K562 (cell line): ENCODE data around the gene USP7. TPM values are rescaled to one million over a fixed set of nuclear protein-coding genes. Genes with fewer than 3 reads are reported as not detected.

Experiments used
- ATAC-seq: fragments of 200-7000 bp; cut with Tn5 transposase; 3 replicates; pipeline ENCODE4 v1.9.1; 2020; ENCODE audit warnings: moderate library complexity
- BruUV-seq: library from RNA; stranded (reverse); fragments of 400-500 nt; replicated peaks from 2 replicates; lab custom pipeline; 2021; lab: Mats Ljungman, UMichigan
- CTCF ChIA-PET: fragments of 300-600 bp; formaldehyde crosslinking; extraction: SDS; loops from one replicate; lab custom pipeline; 2021; ENCODE audit warnings: low intra/inter-chr PET ratio; lab: Yijun Ruan, JAX
- POLR2A ChIA-PET: fragments of 300-600, 350-650 bp; sonication (Branson Sonifier 250); formaldehyde crosslinking; extraction: SDS; loops from one replicate; lab custom pipeline; 2021; ENCODE audit warnings: antibody characterized with exemption, inconsistent platforms; lab: Yijun Ruan, JAX
- DNase-seq, 4 experiments: peaks; one replicate each; pipeline versions ENCODE4 v3.0.0 to v3.0.0-alpha.2; 2011 to 2018; ENCODE audit warnings: low spot score in 3 of 4, mixed read lengths in 3 of 4; ENCODE audit errors: extremely low read depth in 1 of 4
- FAIRE-seq: peaks from 2 replicates; lab custom pipeline; 2011; peaks lifted over from hg19 to GRCh38; lab: Jason Lieb, UNC
- H2AFZ ChIP-seq: 2 replicates; pipeline ENCODE4 v1.6.0; 2011; ENCODE audit warnings: low read depth, low read length, control low read depth, inconsistent platforms
- H3K27ac ChIP-seq: fragments of 200-600 bp; 3 replicates; pipeline ENCODE4 v1.8.0; 2011; ENCODE audit warnings: low read depth, mild to moderate bottlenecking, control low read depth, inconsistent platforms, low read length, moderate library complexity, mixed read lengths; ENCODE audit errors: extremely low read depth
- H3K27me3 ChIP-seq, 2 experiments: fragments of 300-600 bp in 1 of 2; 2 replicates in 1 of 2; 3 replicates in 1 of 2; pipeline versions ENCODE4 v1.6.0 to v1.8.0; 2011; ENCODE audit warnings: inconsistent platforms in 2 of 2, low read length in 2 of 2, mild to moderate bottlenecking in 1 of 2, mixed read lengths in 1 of 2, moderate library complexity in 1 of 2; ENCODE audit not compliant: control insufficient read depth in 2 of 2, insufficient read depth in 2 of 2
- H3K36me3 ChIP-seq: fragments of 300-600 bp; 3 replicates; pipeline ENCODE4 v1.8.0; 2011; ENCODE audit warnings: mild to moderate bottlenecking, low read length, inconsistent platforms; ENCODE audit not compliant: control insufficient read depth, insufficient read depth
- H3K4me1 ChIP-seq, 2 experiments: fragments of 200-600 bp in 1 of 2; replicated peaks in 1 of 2; 2 replicates in 1 of 2; 3 replicates in 1 of 2; pipeline versions ENCODE4 v1.5.1 to v1.8.0; 2011; ENCODE audit warnings: inconsistent platforms in 2 of 2, low read length in 2 of 2, mild to moderate bottlenecking in 1 of 2, mixed read lengths in 1 of 2, moderate library complexity in 1 of 2; ENCODE audit not compliant: control insufficient read depth in 2 of 2, insufficient read depth in 2 of 2
- H3K4me2 ChIP-seq: 2 replicates; pipeline ENCODE4 v1.6.1; 2011; ENCODE audit warnings: low read length, control low read depth, inconsistent platforms, mixed read lengths; ENCODE audit not compliant: insufficient read depth
- H3K4me3 ChIP-seq: fragments of 200-600 bp; sonication (generic), shearing (Covaris generic); 2 replicates; pipeline ENCODE4 v1.5.1; 2016; ENCODE audit warnings: control low read depth, inconsistent platforms
- H3K79me2 ChIP-seq: fragments of 200-600 bp; 3 replicates; pipeline ENCODE4 v1.8.0; 2011; ENCODE audit warnings: low read length, inconsistent platforms; ENCODE audit not compliant: control insufficient read depth, insufficient read depth
- H3K9ac ChIP-seq, 2 experiments: 2 replicates each; pipeline versions ENCODE4 v1.6.0 to v1.6.1; 2011; ENCODE audit warnings: low read depth in 2 of 2, low read length in 2 of 2, control low read depth in 1 of 2, inconsistent platforms in 1 of 2, mild to moderate bottlenecking in 1 of 2, mixed read lengths in 1 of 2; ENCODE audit not compliant: insufficient read depth in 1 of 2
- H3K9me1 ChIP-seq: one replicate; pipeline ENCODE4 v1.6.0; 2011; ENCODE audit warnings: inconsistent platforms, mild to moderate bottlenecking, low read length, moderate library complexity; ENCODE audit not compliant: control insufficient read depth, insufficient read depth
- H3K9me3 ChIP-seq: replicated peaks from 2 replicates; pipeline ENCODE4 v1.5.1; 2011; ENCODE audit warnings: low read depth, low read length, inconsistent platforms; ENCODE audit not compliant: control insufficient read depth, insufficient read depth
- H4K20me1 ChIP-seq: replicated peaks from 2 replicates; pipeline ENCODE4 v1.6.1; 2011; ENCODE audit warnings: low read length, inconsistent platforms, mixed read lengths; ENCODE audit not compliant: control insufficient read depth, insufficient read depth
- FOXK1 ChIP-seq: sonication (generic); formaldehyde crosslinking; IDR thresholded peaks from 2 replicates; pipeline ENCODE4 v1.8.0; 2022; ENCODE audit warnings: missing genetic modification reagents, mild to moderate bottlenecking, borderline replicate concordance
- POLR2G ChIP-seq: fragments of 200-400 bp; formaldehyde crosslinking; IDR thresholded peaks from 2 replicates; pipeline ENCODE4 v1.6.1; 2017; ENCODE audit warnings: low read depth, mild to moderate bottlenecking, antibody characterized with exemption, low read length, moderate library complexity
- WGBS: fragments of 100-300 bp; shearing (Covaris generic); methylation state at CpG from one replicate; pipeline ENCODE4 v1.1.6; 2016; ENCODE audit warnings: low coverage, mixed read lengths; ENCODE audit not compliant: insufficient coverage; ENCODE audit errors: missing lambda C conversion rate; 5-methylcytosine and 5-hydroxymethylcytosine counted together
- in situ Hi-C: fragments of 300-500 bp; cut with MboI; formaldehyde crosslinking; loops from 4 replicates; pipeline ENCODE4 v1.15.0; 2018; ENCODE audit warnings: inconsistent platforms, mixed read lengths
- intact Hi-C: fragments of 100-400 bp; cut with micrococcal nuclease; formaldehyde crosslinking; loops from 2 replicates; pipeline ENCODE4 v1.14.2; 2022
- polyA plus RNA-seq, 8 experiments: library from polyadenylated mRNA; depleted of rRNA in 4 of 8; stranded (reverse) in 5 of 8; unstranded in 3 of 8; fragments of >200 nt; fragmentation: Nextera tagmentation in 2 of 8; fragmentation: Illumina TruSeq in 1 of 8; extraction: Ambion mirVana in 2 of 8; extraction: Trizol in 1 of 8; gene quantifications; 2 replicates each; pipeline versions ENCODE4 v1.2.1 to v1.2.3, GENCODE V29; 2011 to 2014; ENCODE audit warnings: inconsistent platforms in 1 of 8, missing spikeins in 1 of 8
- total RNA-seq, 7 experiments: library from RNA; depleted of rRNA in 6 of 7; stranded (reverse); fragments of >200 nt in 6 of 7; fragmentation: Illumina TruSeq in 2 of 7; extraction: Trizol in 2 of 7; gene quantifications; 2 replicates each; pipeline versions ENCODE4 v1.2.1 to v1.2.3, GENCODE V29; 2011 to 2021; ENCODE audit warnings: low replicate concordance in 1 of 7

USP7 gene
- total and polyA plus RNA-seq, 9 of the 15 experiments (the other 6 are each of a cell fraction or from before 2014, with no cell fraction given) = 17.1 to 145 (median 57.9) TPM

GRCh38 chr16:8885674-8886592 is 77.8 kb downstream of the USP7 start:
- no peak for ATAC-seq
- TF ChIP-seq FOXK1 = no peak
- peak; percentile 44 for TF ChIP-seq POLR2G
- TF ChIP-seq, all 486 proteins: peak for 1
- DNase-seq (no peak), FAIRE-seq (no peak)
- BruUV-seq = no TSS peak
- Histone ChIP-seq H3K4me3 (no peak overlapping the region), H3K4me1 (peaks cover 6 to 37% of the 10 kb centered on the region in 2 experiments; a peak in 4 of 5 replicates), H3K27ac (no peak overlapping the region), H2AFZ (no peak overlapping the region), H3K9ac (peak overlapping the region in 1 of 2 experiments; percentile 64; a peak in 1 of 4 replicates), H3K27me3 (no peaks in the 10 kb centered on the region; a peak in 1 of 5 replicates), H3K9me3 (no peaks in the 10 kb centered on the region), H4K20me1 (peaks cover 22% of the 10 kb centered on the region), H3K9me1 (peaks cover 4% of the 10 kb centered on the region), H3K36me3 (peaks cover 17% of the 10 kb centered on the region; the same call in 2 of the 3 replicates), H3K79me2 (no peaks in the 10 kb centered on the region), H3K4me2 (no peak overlapping the region)
- intact Hi-C loops (no loop called here), in situ Hi-C loops (no loop called here)
- CTCF ChIA-PET = no interaction called here
- POLR2A ChIA-PET = interaction anchor here (1.0 kb wide), 1 partner anchor 28 kb away, joined by 3 read pairs; no protein-coding TSS in a partner anchor
- WGBS = 29% methylated on average over 19 of the region's 20 CpGs
